AG04449 (cell line): ENCODE results near the gene FRMPD4.

Source experiments
- CTCF ChIA-PET: fragments of 350-600 bp; formaldehyde crosslinking; extraction: SDS; loops from one replicate; lab custom pipeline; 2021; ENCODE audit warnings: antibody characterized with exemption; lab: Yijun Ruan, JAX
- POLR2A ChIA-PET: fragments of 400-600, 350-600 bp; formaldehyde crosslinking; extraction: SDS; loops from one replicate; lab custom pipeline; 2020; ENCODE audit warnings: antibody characterized with exemption, inconsistent platforms; lab: Yijun Ruan, JAX
- DNase-seq: peaks from one replicate; pipeline ENCODE4 v3.0.0-alpha.2; 2010; ENCODE audit warnings: low read depth, low spot score
- H3K4me3 ChIP-seq: 2 replicates; pipeline ENCODE4 v1.5.1; 2011; ENCODE audit warnings: low read depth, mild to moderate bottlenecking, control low read depth, low read length
- CTCF ChIP-seq: IDR thresholded peaks from one replicate; pipeline ENCODE4 v1.5.1; 2011; ENCODE audit warnings: mild to moderate bottlenecking, moderate library complexity, low read length, control low read depth, inconsistent platforms; ENCODE audit not compliant: insufficient read depth; ENCODE audit errors: missing control alignments

FRMPD4 gene

DNA sequence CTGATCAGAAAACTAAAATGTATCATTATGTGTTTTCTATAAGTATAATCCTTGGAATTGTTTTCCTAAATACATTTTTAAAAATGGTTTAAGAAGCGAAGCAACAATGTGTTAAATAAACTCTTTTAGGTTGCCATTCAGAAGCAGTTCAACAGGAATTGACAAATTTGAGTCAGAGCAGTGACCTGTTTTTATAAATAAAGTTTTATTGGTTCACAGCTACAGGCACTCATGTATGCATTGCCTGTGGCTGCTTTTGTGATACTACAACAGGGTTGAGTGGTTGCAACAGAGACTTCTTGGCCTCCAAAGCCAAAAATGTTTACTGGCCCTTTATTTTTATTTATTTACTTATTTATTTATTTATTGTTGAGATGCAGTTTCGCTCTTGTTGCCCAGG lies 99.5 kb downstream of the FRMPD4 start:
- ChIA-PET POLR2A (no interaction called here), CTCF (no interaction called here)
- TF ChIP-seq CTCF: no peak
- DNase-seq: no peak
- H3K4me3 ChIP-seq: no peak overlapping the region

DNA sequence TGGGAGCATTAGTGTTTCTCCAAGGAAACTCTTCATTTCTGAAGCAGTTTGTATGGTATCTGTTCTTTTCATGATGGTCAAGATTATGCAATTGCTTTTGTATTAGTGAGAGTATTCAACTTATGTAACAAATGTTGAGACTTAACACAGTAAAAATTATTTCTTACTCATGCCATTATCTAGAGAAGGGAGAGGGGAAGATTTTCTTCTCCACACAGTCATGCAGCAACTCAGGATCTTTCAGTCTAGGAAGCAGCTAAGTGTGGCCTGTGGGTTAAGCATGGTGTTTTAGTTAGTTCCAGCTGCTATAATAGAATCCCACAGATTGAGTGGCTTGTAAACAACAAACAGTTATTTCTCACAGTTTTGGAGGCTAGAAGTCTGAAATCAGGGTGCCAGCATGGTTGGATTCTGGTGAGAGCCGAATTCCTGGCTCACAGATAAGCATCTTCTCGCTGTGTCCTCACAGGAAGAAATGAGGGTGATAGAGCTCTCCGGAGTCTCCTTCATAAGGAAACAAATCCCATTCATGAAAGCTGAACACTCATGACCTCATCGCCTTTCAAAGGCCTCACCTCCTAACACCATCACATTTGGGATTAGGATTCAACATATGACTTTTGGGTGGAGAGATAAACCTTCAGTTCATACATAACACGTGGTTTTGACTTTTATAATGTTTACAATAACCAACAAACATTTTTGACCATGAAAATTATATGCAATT lies 101.2 kb downstream of the FRMPD4 start:
- CTCF ChIA-PET: no interaction called here
- no peak for TF ChIP-seq CTCF
- no peak for DNase-seq
- POLR2A ChIA-PET: no interaction called here
- H3K4me3 ChIP-seq: no peak overlapping the region

DNA sequence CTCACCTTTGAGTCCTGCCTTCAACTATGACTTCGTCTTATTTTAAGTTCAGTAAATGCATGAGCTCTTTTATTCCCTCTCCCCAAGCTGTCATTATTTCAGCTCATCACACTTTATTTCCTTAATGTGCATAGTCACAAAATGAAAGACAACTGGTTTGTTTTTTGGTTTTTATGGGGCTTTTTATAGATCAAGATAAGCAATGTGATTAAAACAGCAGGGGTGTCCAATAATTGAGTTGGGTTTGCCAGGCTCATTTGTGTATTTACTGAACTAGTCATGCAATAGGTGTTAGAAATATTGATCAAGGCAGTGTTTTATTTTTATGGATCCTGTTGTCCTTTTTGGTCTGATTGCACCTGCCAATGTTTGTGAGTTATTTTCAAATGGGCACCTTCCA lies 102.2 kb downstream of the FRMPD4 start:
- no peak for DNase-seq
- CTCF ChIA-PET: no interaction called here
- POLR2A ChIA-PET: no interaction called here
- no peak for TF ChIP-seq CTCF
- H3K4me3 ChIP-seq: no peak overlapping the region

DNA sequence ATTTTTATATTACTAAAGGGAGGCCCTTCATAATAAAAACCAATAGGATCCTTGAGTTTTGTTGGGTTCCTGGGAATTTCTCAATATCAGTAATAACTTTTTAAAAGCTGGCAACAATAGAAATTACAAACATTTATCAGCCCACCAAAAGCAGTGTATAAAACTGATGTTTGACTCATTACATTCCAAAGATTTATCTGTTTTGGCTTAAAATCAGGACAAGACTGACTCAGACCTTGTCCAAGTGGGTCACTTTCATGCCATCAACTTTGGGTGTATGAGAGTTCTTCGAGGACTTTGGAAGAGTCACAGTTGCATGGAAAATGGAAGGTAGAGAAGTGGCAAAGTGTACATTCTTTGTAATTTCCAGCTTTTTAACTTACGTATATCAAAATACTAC lies 102.8 kb downstream of the FRMPD4 start:
- TF ChIP-seq CTCF: no peak
- CTCF ChIA-PET: no interaction called here
- POLR2A ChIA-PET: no interaction called here
- H3K4me3 ChIP-seq: no peak overlapping the region
- DNase-seq: no peak

DNA sequence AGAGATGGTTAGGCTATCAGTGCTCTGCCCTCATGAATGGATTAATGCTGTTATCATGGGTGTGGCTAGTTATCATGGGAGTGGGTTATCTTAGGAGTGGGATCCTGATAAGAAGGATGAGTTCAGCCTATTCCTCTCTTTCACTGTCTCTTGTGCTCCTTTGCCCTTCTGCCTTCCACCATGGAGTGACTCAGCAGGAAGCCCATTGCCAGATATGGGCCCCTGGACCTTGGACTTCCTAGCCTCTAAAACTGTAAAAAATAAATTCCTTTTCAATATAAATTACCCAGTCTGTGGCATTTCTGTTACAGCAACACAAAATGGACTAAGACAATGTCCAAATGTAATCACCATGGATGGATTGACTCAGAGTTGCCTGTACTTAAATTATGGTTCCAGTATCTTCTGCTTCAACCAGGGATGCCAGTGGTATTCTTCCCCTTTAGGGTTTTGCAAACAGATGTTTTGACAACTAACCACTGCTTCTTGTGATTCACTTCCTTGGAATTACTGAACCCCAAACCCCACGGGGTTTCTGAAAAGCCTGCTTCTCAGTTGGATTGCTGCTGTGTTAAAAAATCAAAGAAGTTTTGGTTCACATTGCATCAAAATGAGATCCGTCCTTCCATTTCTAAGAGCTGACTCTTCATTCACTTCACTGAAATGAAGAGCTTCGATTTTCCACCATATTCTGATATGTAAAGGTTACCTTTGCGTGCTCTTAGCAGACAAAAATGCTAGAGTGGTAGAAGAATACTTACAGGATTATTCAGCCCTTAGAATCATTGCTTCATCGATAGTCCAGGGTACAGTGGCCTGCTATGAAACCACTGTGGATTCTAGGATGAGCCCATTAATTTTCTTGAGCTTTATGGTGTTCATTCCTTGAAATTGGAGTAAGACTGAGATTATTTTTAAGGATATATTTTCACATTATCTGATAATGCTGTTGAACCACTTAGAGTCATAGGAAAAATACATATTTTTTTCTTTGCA lies 107.7 kb downstream of the FRMPD4 start:
- no peak overlapping the region for H3K4me3 ChIP-seq
- no peak for TF ChIP-seq CTCF
- ChIA-PET CTCF (no interaction called here), POLR2A (no interaction called here)
- DNase-seq: peak; percentile 47

DNA sequence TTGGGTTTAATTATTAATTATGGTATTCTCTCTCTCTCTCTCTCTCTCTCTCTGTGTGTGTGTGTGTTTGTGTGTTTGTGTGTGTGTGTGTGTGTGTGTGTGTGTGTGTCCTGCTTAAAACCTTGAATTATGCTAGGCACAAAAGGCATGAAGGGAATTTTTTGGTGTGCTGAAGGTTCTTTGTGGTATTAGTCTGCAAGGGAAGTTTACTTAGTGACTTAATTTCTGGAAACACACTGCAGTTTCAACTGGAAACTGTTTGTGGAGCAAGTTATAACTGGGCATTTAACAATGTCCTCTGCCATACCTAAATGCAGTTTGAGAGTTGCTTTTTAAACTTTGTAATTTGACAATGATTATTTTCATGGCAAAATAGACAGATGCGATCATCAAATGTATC lies 111.7 kb downstream of the FRMPD4 start:
- no peak overlapping the region for H3K4me3 ChIP-seq
- CTCF ChIA-PET: interaction anchor here (1.0 kb wide), 1 partner anchor 13 kb away, joined by 3 read pairs; no protein-coding TSS in a partner anchor
- no peak for TF ChIP-seq CTCF
- peak; percentile 19 for DNase-seq
- POLR2A ChIA-PET: no interaction called here
